Adipocyte (in vitro differentiated cells): Measurements from ENCODE around the gene PSG1.
"Not testable (repeated sequence)": the region's sequence is repeated elsewhere in the genome, so short reads cannot be mapped to it uniquely, and the experiment has no call there.

Source experiments
- DNase-seq: peaks from one replicate; pipeline ENCODE4 v3.0.0-alpha.2; 2015; ENCODE audit warnings: low read depth
- H3K27me3 ChIP-seq: replicated peaks from 2 replicates; pipeline ENCODE4 v1.7.0; 2013; ENCODE audit warnings: mild to moderate bottlenecking, low read length, moderate library complexity; ENCODE audit not compliant: control insufficient read depth, insufficient read depth
- H3K36me3 ChIP-seq: 2 replicates; pipeline ENCODE4 v1.7.0; 2013; ENCODE audit warnings: low read length, mild to moderate bottlenecking, moderate library complexity; ENCODE audit not compliant: control insufficient read depth, insufficient read depth, severe bottlenecking
- H3K4me1 ChIP-seq: 2 replicates; pipeline ENCODE4 v1.7.0; 2013; ENCODE audit warnings: mild to moderate bottlenecking, low read length, moderate library complexity; ENCODE audit not compliant: control insufficient read depth, insufficient read depth
- H3K4me3 ChIP-seq: 2 replicates; pipeline ENCODE4 v1.7.0; 2013; ENCODE audit warnings: mild to moderate bottlenecking, low read length, moderate library complexity
- H3K9ac ChIP-seq: 2 replicates; pipeline ENCODE4 v1.7.0; 2013; ENCODE audit warnings: mild to moderate bottlenecking, low read length, moderate library complexity
- H3K9me3 ChIP-seq: 2 replicates; pipeline ENCODE4 v1.7.0; 2013; ENCODE audit warnings: mild to moderate bottlenecking, low read length, moderate library complexity; ENCODE audit not compliant: control insufficient read depth

The PSG1 gene

GRCh38 chr19:42911731-42912130 lies 32.2 kb upstream of the PSG1 start:
- H3K36me3 ChIP-seq, H3K9me3 ChIP-seq, H3K4me3 ChIP-seq, H3K4me1 ChIP-seq, H3K27me3 ChIP-seq, DNase-seq, H3K9ac ChIP-seq: not testable (repeated sequence)

GRCh38 chr19:42906162-42906561 lies 26.6 kb upstream of the PSG1 start:
- H3K27me3 ChIP-seq, H3K4me3 ChIP-seq, DNase-seq: not testable (repeated sequence)

GRCh38 chr19:42900561-42900960 lies 21.0 kb upstream of the PSG1 start:
- not testable (repeated sequence) for H3K9me3 ChIP-seq, H3K4me3 ChIP-seq, DNase-seq, H3K27me3 ChIP-seq, H3K36me3 ChIP-seq, H3K9ac ChIP-seq, H3K4me1 ChIP-seq

More at GRCh38 chr19:42906162-42906561, 26.6 kb upstream of the PSG1 start:
- not testable (repeated sequence) for H3K9me3 ChIP-seq, H3K4me1 ChIP-seq, H3K36me3 ChIP-seq, H3K9ac ChIP-seq

GRCh38 chr19:42899674-42900073 lies 20.2 kb upstream of the PSG1 start:
- H3K9ac ChIP-seq, H3K27me3 ChIP-seq, DNase-seq, H3K4me1 ChIP-seq, H3K36me3 ChIP-seq, H3K4me3 ChIP-seq, H3K9me3 ChIP-seq: not testable (repeated sequence)

GRCh38 chr19:42899110-42899509 lies 19.6 kb upstream of the PSG1 start:
- H3K36me3 ChIP-seq, H3K4me3 ChIP-seq, H3K27me3 ChIP-seq, H3K9me3 ChIP-seq, DNase-seq, H3K9ac ChIP-seq, H3K4me1 ChIP-seq: not testable (repeated sequence)

GRCh38 chr19:42898656-42899055 lies 19.1 kb upstream of the PSG1 start:
- not testable (repeated sequence) for H3K9me3 ChIP-seq, DNase-seq, H3K9ac ChIP-seq, H3K36me3 ChIP-seq, H3K4me3 ChIP-seq, H3K4me1 ChIP-seq, H3K27me3 ChIP-seq

- not testable (repeated sequence) for H3K4me3 ChIP-seq, H3K27me3 ChIP-seq, H3K36me3 ChIP-seq
These were observed 18.2 kb upstream of the PSG1 start for GRCh38 chr19:42897729-42898128.

GRCh38 chr19:42890446-42890845 lies 10.9 kb upstream of the PSG1 start:
- H3K36me3 ChIP-seq, H3K9me3 ChIP-seq, DNase-seq, H3K4me1 ChIP-seq, H3K9ac ChIP-seq, H3K4me3 ChIP-seq, H3K27me3 ChIP-seq: not testable (repeated sequence)

More at GRCh38 chr19:42897729-42898128, 18.2 kb upstream of the PSG1 start:
- not testable (repeated sequence) for H3K9me3 ChIP-seq, DNase-seq, H3K4me1 ChIP-seq, H3K9ac ChIP-seq

GRCh38 chr19:42887876-42888445 lies 8.4 kb upstream of the PSG1 start:
- not testable (repeated sequence) for H3K9me3 ChIP-seq, H3K4me1 ChIP-seq, DNase-seq, H3K36me3 ChIP-seq, H3K4me3 ChIP-seq, H3K27me3 ChIP-seq, H3K9ac ChIP-seq

- not testable (repeated sequence) for DNase-seq, H3K9ac ChIP-seq, H3K9me3 ChIP-seq, H3K4me1 ChIP-seq, H3K4me3 ChIP-seq, H3K27me3 ChIP-seq, H3K36me3 ChIP-seq
These were observed 3.2 kb upstream of the PSG1 start for GRCh38 chr19:42882730-42883129.

GRCh38 chr19:42882010-42882409 lies 2.5 kb upstream of the PSG1 start:
- H3K4me3 ChIP-seq, result not testable (repeated sequence)

GRCh38 chr19:42881279-42881678 lies 1.8 kb upstream of the PSG1 start:
- not testable (repeated sequence) for H3K4me1 ChIP-seq, H3K27me3 ChIP-seq, H3K36me3 ChIP-seq, H3K4me3 ChIP-seq, H3K9ac ChIP-seq, H3K9me3 ChIP-seq, DNase-seq

More at GRCh38 chr19:42882010-42882409, 2.5 kb upstream of the PSG1 start:
- H3K36me3 ChIP-seq, H3K4me1 ChIP-seq, H3K9ac ChIP-seq, H3K9me3 ChIP-seq, H3K27me3 ChIP-seq, DNase-seq: not testable (repeated sequence)
